Kidney (tissue), 14 donors: ENCODE results near the gene FMNL2. TPM values are rescaled to one million over a fixed set of nuclear protein-coding genes. Genes with fewer than 3 reads are reported as not detected.

Experiments
- DNase-seq, 5 donors: peaks; one replicate each; pipeline ENCODE4 v3.0.0-alpha.2; 2013 to 2020
- FAIRE-seq: peaks from 2 replicates; lab custom pipeline; 2012; peaks lifted over from hg19 to GRCh38; lab: Jason Lieb, UNC
- H3K27ac ChIP-seq, 2 donors: one replicate each; pipeline ENCODE4 v1.7.0; 2013; ENCODE audit warnings: low read depth in 2 of 2, low read length in 2 of 2, inconsistent platforms in 1 of 2
- H3K27me3 ChIP-seq: one replicate; pipeline ENCODE4 v1.7.1; 2013; ENCODE audit warnings: low read length, inconsistent platforms; ENCODE audit not compliant: control insufficient read depth, insufficient read depth
- H3K36me3 ChIP-seq, 3 donors: one replicate each; pipeline versions ENCODE4 v1.7.0 to v1.7.1; 2013; ENCODE audit warnings: low read length in 3 of 3, control low read depth in 1 of 3, inconsistent platforms in 1 of 3; ENCODE audit not compliant: insufficient read depth in 3 of 3, control insufficient read depth in 2 of 3
- H3K4me1 ChIP-seq, 3 donors: one replicate each; pipeline versions ENCODE4 v1.7.0 to v1.7.1; 2013; ENCODE audit warnings: low read length in 3 of 3, inconsistent platforms in 1 of 3, low read depth in 1 of 3; ENCODE audit not compliant: control insufficient read depth in 2 of 3, insufficient read depth in 2 of 3
- H3K4me3 ChIP-seq, 3 donors: one replicate each; pipeline versions ENCODE4 v1.7.0 to v1.8.1; 2013; ENCODE audit warnings: low read length in 3 of 3, control low read depth in 1 of 3, inconsistent platforms in 1 of 3
- H3K9ac ChIP-seq, 3 donors: one replicate each; pipeline versions ENCODE4 v1.7.0 to v1.7.1; 2013; ENCODE audit warnings: low read length in 3 of 3, control low read depth in 1 of 3, inconsistent platforms in 1 of 3
- H3K9me3 ChIP-seq, 3 donors: one replicate each; pipeline versions ENCODE4 v1.7.0 to v1.7.1; 2013; ENCODE audit warnings: low read length in 3 of 3, control low read depth in 1 of 3, inconsistent platforms in 1 of 3; ENCODE audit not compliant: control insufficient read depth in 2 of 3, insufficient read depth in 1 of 3
- CTCF ChIP-seq: IDR thresholded peaks from 3 replicates; pipeline ENCODE4 v1.5.1; 2012; ENCODE audit warnings: mild to moderate bottlenecking, moderate library complexity, borderline replicate concordance; ENCODE audit not compliant: insufficient read depth; ENCODE audit errors: extremely low read depth
- intact Hi-C: fragments of 100-400 bp; cut with DNase I; formaldehyde crosslinking; loops from one replicate; pipeline ENCODE4 v1.11.1; 2022
- polyA plus RNA-seq: library from polyadenylated mRNA; stranded (reverse); fragments of 350-450 nt; fragmentation: Illumina TruSeq; extraction: RNeasy Lipid Tissue Mini Kit (QIAGEN cat#74804); gene quantifications from one replicate; pipeline ENCODE4 v1.2.3, GENCODE V29; 2014; ENCODE audit warnings: low read depth, low replicate concordance; ENCODE audit not compliant: insufficient read depth
- total RNA-seq: library from RNA; stranded (reverse); fragmentation: NEBNext Ultra II Directional; extraction: Animal tissue kit (Norgen Biotek cat#: 25700); gene quantifications from one replicate; pipeline ENCODE4 v1.2.1, GENCODE V29; 2021
- donor health status: control.
- donor health status: control.
- donor health status: control.
- donor health status: control.
- donor health status: control.
- donor health status: DM: yes; HTN: yes; CAD: no.
- donor health status: Normal renal cell carcinoma (clear cell type).

Gene FMNL2
- total and polyA plus RNA-seq, 2 donors from 2014 or later = 10.7 to 39.1 TPM

GRCh38 chr2:152489364-152489763, 154.4 kb downstream of the FMNL2 start:
- no peak for TF ChIP-seq CTCF
- no peaks in the 10 kb centered on the region for H3K9me3 ChIP-seq

GRCh38 chr2:152490686-152491455, 155.9 kb downstream of the FMNL2 start:
- no peak for TF ChIP-seq CTCF
- H3K27me3 ChIP-seq = no peaks in the 10 kb centered on the region
- H3K4me3 ChIP-seq = no peak overlapping the region
- peak; percentile 58 to 93 (median 70) for DNase-seq
- peak overlapping the region; percentile 25 to 76 for H3K27ac ChIP-seq
- H3K36me3 ChIP-seq = no peaks in the 10 kb centered on the region
- no peaks in the 10 kb centered on the region for H3K9me3 ChIP-seq
- H3K4me1 ChIP-seq = peaks cover 7 to 25% (median 9%) of the 10 kb centered on the region in 3 donors
- H3K9ac ChIP-seq = no peak overlapping the region
- intact Hi-C loops = no loop called here
- no peak for FAIRE-seq

More at GRCh38 chr2:152489364-152489763, 154.4 kb downstream of the FMNL2 start:
- FAIRE-seq (no peak), DNase-seq (no peak)
- Histone ChIP-seq H3K4me1 (peaks cover 10 to 30% (median 14%) of the 10 kb centered on the region in 3 donors), H3K4me3 (no peak overlapping the region), H3K9ac (no peak overlapping the region), H3K27me3 (no peaks in the 10 kb centered on the region), H3K27ac (no peak overlapping the region), H3K36me3 (no peaks in the 10 kb centered on the region)
- intact Hi-C loops = no loop called here

- H3K4me3 ChIP-seq = no peak overlapping the region
- intact Hi-C loops = no loop called here
- FAIRE-seq (no peak), DNase-seq (no peak)
- H3K36me3 ChIP-seq = no peaks in the 10 kb centered on the region
- H3K9ac ChIP-seq = no peak overlapping the region
- H3K9me3 ChIP-seq = no peaks in the 10 kb centered on the region
- TF ChIP-seq CTCF = no peak
- H3K27me3 ChIP-seq = no peaks in the 10 kb centered on the region
- no peak overlapping the region for H3K27ac ChIP-seq
- peaks cover 2 to 13% (median 8%) of the 10 kb centered on the region in 3 donors for H3K4me1 ChIP-seq
These were observed 157.2 kb downstream of the FMNL2 start for GRCh38 chr2:152492131-152492530.
